AG04450 (cell line): ENCODE results near the gene GTF2I. TPM values are rescaled to one million over a fixed set of nuclear protein-coding genes. Genes with fewer than 3 reads are reported as not detected.

Source experiments
- CTCF ChIA-PET: fragments of 300-600, 350-600 bp; formaldehyde crosslinking; extraction: SDS; loops from one replicate; lab custom pipeline; 2022; ENCODE audit warnings: antibody characterized with exemption, inconsistent platforms; lab: Charles Lee
- POLR2A ChIA-PET: fragments of 350-600 bp; formaldehyde crosslinking; extraction: SDS; loops from one replicate; lab custom pipeline; 2021; ENCODE audit warnings: antibody characterized with exemption, inconsistent platforms; lab: Yijun Ruan, JAX
- DNase-seq: peaks from one replicate; pipeline ENCODE4 v3.0.0-alpha.2; 2011; ENCODE audit warnings: low read depth, low spot score
- H3K27ac ChIP-seq: one replicate; pipeline ENCODE4 v1.5.1; 2012; ENCODE audit warnings: low read depth, low read length, control low read depth
- H3K27me3 ChIP-seq: one replicate; pipeline ENCODE4 v1.6.0; 2012; ENCODE audit warnings: low read length; ENCODE audit not compliant: control insufficient read depth, insufficient read depth
- H3K4me3 ChIP-seq: 2 replicates; pipeline ENCODE4 v1.5.1; 2011; ENCODE audit warnings: mild to moderate bottlenecking, low read depth, low read length, control low read depth
- H3K9me3 ChIP-seq: 2 replicates; pipeline ENCODE4 v1.5.1; 2012; ENCODE audit warnings: low read length; ENCODE audit not compliant: control insufficient read depth, insufficient read depth
- CTCF ChIP-seq: IDR thresholded peaks from 2 replicates; pipeline ENCODE4 v1.5.1; 2011; ENCODE audit warnings: low read depth, low read length, control low read depth, inconsistent platforms
- polyA minus RNA-seq: library from RNA; depleted of rRNA, polyadenylated mRNA; stranded (reverse); fragments of >200 nt; gene quantifications from 2 replicates; pipeline ENCODE4 v1.2.3, GENCODE V29; 2011; rRNA and poly(A)+ RNA removed
- polyA plus RNA-seq: library from polyadenylated mRNA; depleted of rRNA; stranded (reverse); fragments of >200 nt; gene quantifications from 2 replicates; pipeline ENCODE4 v1.2.3, GENCODE V29; 2011; rRNA removed

Gene GTF2I
- polyA plus RNA-seq (91.2 and 115 TPM in 2 replicates), polyA minus RNA-seq (47.7 and 78.7 TPM in 2 replicates)

GRCh38 chr7:74657692-74658177, at the start of gene GTF2I:
GTF2I (plus strand) TSS chr7:74657718; CDS start chr7:74689129, 31,411 bp downstream.
- DNase-seq: no peak
- H3K9me3 ChIP-seq: peaks cover 3% of the 10 kb centered on the region; the same call in 1 of the 2 replicates
- peak within 1 kb of the TSS; percentile 73 for H3K4me3 ChIP-seq
- ChIA-PET POLR2A (interaction anchor here (0.6 to 1.0 kb wide), 4 partner anchors 22 to 71 kb away, joined by 3 to 11 read pairs (median 6); no protein-coding TSS in a partner anchor), CTCF (interaction anchor here (0.6 to 0.8 kb wide), 4 partner anchors 16 to 158 kb away, joined by 4 to 9 read pairs (median 5); no protein-coding TSS in a partner anchor)
- TF ChIP-seq CTCF: no peak
- no peaks in the 10 kb centered on the region for H3K27me3 ChIP-seq
- H3K27ac ChIP-seq: peak within 1 kb of the TSS; percentile 89

GRCh38 chr7:74612015-74612829, 45.3 kb upstream of the GTF2I start:
- CTCF ChIA-PET: interaction anchor here (0.6 kb wide), 1 partner anchor 421 kb away, joined by 4 read pairs; no protein-coding TSS in a partner anchor
- Histone ChIP-seq H3K4me3 (no peak overlapping the region), H3K27me3 (no peaks in the 10 kb centered on the region), H3K27ac (no peak overlapping the region), H3K9me3 (no peaks in the 10 kb centered on the region; the same call in 1 of the 2 replicates)
- TF ChIP-seq CTCF: no peak
- DNase-seq: no peak
- POLR2A ChIA-PET: no interaction called here

GRCh38 chr7:74615933-74616780, 41.4 kb upstream of the GTF2I start:
- ChIA-PET CTCF (no interaction called here), POLR2A (interaction anchor here (0.7 kb wide), 1 partner anchor 15 kb away, joined by 4 read pairs; no protein-coding TSS in a partner anchor)
- no peaks in the 10 kb centered on the region for H3K27me3 ChIP-seq
- DNase-seq: no peak
- TF ChIP-seq CTCF: no peak
- no peak overlapping the region for H3K4me3 ChIP-seq
- H3K9me3 ChIP-seq: no peaks in the 10 kb centered on the region; the same call in 1 of the 2 replicates
- no peak overlapping the region for H3K27ac ChIP-seq

GRCh38 chr7:74617180-74617744, 40.3 kb upstream of the GTF2I start:
- no peak for TF ChIP-seq CTCF
- ChIA-PET CTCF (no interaction called here), POLR2A (no interaction called here)
- no peaks in the 10 kb centered on the region for H3K27me3 ChIP-seq
- H3K4me3 ChIP-seq: no peak overlapping the region
- no peaks in the 10 kb centered on the region; the same call in 1 of the 2 replicates for H3K9me3 ChIP-seq
- no peak for DNase-seq
- H3K27ac ChIP-seq: no peak overlapping the region
